ENCODE data around the gene ACO2.

The ACO2 gene

DNA sequence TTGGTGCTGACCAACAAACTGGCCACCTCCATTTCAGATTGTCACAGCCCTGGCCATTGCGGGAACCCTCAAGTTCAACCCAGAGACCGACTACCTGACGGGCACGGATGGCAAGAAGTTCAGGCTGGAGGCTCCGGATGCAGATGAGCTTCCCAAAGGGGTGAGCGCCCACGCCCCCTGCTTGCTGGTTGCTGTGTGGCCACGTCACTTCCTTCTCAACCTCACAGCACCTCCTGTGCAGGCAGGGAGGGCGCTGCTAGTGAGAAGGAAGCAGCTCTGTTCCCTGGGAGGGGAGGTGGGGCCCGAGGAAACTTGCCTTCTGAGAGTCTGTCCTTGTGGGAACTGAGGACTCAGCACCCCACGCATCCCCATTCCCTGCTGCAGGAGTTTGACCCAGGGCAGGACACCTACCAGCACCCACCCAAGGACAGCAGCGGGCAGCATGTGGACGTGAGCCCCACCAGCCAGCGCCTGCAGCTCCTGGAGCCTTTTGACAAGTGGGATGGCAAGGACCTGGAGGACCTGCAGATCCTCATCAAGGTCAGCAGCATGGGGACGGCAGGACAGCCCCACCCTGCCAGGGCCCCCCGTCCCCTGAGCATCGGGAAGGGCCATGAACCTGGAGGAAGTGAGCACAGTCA, 56.0 kb downstream of the ACO2 start:
- no peak for DNase-seq

DNA sequence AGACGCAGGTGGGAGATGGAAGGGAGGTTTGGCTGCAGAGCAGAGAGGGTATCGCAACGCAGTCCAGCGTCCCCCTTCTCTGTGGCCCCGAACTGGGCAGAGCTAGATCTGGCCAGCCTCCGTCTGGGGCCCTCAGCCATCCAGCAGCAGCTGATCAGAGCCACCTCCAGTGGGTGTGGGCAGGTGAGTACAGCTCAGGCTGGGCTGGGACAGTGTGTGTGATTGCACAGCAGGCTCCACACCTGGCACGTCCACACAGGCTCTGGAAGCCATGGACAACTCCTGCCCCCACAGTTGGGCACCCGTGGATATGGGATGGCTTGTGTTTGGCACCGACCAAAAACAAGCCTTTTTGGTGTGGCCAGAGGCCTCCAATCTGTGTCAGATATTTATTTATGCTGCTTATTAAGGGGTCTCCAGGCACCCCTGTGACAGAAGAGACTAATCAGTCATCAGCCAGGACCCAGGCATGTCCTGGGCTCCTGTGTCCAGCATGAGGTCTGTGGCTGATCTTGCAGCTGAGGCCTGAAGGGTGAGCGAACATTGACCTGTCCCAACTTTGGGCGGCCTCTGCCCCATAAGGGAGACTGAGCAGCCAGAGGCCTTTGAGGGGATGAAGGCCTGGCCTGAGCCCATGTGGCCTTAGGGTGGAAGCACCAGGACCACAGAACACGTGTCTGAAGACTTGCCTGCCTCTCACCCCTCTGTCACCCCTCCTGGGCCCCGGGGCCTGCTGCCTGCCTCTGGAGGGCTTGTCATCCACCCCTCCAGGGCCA, 56.7 kb downstream of the ACO2 start:
- no peak for DNase-seq

GRCh38 chr22:41526226-41526829, 57.4 kb downstream of the ACO2 start:
- no peak for DNase-seq

DNA sequence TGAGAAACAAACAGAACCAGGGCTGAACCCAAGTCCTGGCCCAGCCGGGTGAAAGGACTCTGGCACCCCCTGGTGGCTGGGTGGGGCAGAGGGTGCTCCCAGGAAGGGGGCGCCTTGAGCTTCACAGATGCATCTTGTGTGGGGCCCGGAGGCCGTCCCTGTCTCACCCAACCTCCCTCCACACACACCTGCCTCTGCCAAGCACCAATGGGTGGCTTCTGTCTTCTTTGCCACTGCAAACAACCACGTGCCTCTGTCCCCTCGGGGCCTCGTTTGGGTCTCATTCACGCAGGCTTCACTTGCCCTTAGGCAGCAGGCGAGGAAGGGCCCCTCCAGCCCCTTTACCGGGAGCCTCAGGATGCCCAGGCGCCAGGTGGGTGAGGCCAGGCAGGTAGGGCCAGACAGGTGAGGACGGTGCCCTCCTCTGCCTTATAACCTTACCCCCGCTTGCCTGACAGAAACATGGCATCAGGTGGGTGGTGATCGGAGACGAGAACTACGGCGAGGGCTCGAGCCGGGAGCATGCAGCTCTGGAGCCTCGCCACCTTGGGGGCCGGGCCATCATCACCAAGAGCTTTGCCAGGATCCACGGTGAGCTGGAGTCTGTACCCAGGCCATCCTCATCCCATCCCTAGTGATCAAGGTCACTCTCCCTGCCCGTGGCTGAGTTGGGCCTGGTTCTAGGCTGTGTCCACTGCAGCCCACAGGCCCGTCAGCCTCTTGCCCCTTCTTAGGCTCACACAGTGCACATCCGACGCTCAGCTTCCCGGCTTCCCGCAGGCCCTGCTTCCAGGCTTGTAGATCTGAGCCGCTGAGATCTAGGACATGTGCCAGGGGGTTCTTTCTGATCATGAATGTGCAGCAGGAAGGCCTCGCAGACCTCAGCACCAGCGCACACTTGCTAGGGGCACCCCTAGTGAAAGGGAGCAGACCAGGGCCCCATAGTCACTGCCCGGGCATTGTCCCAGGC, 58.2 kb downstream of the ACO2 start:
- peak; percentile 53 for DNase-seq

DNA sequence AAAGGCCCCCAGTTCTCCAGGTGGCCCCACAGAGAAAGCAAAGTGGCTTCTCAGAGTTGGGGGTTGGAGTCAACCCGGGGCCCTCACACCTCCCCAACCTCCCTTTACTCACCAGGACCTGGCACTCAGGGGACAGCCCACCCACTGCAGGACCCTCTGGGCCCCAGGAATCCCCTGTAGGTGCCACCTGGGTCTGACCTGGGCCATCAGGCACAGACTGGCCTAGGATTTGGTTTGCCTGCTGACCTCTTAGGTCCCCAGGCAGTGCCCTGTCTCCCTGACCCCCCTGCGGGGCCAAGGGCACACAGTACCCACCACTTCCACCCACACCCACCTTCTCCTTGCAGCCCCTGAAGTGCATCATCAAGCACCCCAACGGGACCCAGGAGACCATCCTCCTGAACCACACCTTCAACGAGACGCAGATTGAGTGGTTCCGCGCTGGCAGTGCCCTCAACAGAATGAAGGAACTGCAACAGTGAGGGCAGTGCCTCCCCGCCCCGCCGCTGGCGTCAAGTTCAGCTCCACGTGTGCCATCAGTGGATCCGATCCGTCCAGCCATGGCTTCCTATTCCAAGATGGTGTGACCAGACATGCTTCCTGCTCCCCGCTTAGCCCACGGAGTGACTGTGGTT, 59.3 kb downstream of the ACO2 start:
- no peak for DNase-seq

DNA sequence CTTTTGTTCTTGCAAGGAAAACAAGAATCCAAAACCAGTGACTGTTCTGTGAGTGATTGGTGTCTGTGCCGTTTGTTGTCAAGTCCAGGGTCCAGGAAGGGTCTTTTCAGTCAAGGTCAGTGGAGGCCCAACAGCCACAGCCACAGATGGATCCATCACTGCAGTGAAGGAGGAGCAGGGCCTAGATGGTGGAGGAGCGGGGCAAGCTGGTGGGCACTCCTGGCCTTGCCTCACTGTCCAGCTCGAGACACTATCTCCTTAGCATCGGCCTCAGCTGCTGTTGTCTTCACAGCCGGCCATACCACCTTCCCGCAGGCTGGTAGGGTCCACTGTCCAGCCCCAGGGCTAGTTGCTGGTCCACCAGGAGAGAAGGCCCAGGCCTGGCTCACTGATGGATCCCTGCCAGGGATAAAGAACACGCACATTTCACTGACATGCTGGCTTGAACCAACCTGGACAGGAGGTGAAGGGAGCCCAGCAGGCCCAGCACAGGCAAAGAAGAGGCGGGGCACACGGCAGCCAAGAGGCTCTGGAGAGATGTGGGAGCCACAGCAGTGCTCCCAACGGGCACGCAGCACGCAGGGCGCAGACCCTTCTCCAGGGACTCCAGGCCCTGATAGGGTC, 60.1 kb downstream of the ACO2 start:
- no peak for DNase-seq

- DNase-seq, result no peak
These were observed 62.2 kb downstream of the ACO2 start for GRCh38 chr22:41530890-41531714.

DNA sequence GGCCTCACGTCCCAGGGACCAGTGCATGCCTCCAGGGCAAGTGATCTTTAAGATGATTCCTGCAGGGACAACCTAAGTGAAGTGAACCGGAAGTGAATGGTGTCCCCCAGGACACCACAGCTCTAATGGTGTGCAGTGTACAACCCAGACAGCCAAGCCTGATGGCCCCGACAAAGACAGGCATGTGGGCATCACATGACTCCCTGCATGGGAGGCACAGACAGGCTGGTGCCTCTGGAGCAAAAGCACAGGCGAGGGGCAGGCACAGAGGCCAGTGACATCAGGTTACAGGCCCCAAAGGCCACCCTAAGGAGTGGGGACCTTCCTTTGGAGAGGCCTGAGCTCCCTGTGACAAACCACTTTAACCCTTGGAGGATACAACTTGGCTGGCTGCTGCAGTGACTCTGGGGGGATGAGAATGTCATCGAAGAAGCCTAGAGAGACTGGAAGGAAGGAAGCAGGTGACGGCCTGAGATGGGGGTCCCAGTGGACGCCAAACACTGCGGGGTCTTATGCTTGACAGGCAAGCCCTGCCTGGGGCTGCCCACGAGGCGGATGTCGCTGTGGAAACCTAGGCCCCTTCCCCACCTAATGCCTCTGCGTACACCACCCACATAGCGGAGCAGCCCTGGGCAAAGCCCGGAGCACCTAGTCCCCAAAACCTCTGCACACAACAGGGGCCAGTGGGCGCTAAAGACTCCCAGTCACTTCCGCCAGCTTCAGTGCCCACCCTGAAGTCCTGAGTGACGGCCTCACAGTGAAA, 63.0 kb downstream of the ACO2 start:
- no peak for DNase-seq

DNA sequence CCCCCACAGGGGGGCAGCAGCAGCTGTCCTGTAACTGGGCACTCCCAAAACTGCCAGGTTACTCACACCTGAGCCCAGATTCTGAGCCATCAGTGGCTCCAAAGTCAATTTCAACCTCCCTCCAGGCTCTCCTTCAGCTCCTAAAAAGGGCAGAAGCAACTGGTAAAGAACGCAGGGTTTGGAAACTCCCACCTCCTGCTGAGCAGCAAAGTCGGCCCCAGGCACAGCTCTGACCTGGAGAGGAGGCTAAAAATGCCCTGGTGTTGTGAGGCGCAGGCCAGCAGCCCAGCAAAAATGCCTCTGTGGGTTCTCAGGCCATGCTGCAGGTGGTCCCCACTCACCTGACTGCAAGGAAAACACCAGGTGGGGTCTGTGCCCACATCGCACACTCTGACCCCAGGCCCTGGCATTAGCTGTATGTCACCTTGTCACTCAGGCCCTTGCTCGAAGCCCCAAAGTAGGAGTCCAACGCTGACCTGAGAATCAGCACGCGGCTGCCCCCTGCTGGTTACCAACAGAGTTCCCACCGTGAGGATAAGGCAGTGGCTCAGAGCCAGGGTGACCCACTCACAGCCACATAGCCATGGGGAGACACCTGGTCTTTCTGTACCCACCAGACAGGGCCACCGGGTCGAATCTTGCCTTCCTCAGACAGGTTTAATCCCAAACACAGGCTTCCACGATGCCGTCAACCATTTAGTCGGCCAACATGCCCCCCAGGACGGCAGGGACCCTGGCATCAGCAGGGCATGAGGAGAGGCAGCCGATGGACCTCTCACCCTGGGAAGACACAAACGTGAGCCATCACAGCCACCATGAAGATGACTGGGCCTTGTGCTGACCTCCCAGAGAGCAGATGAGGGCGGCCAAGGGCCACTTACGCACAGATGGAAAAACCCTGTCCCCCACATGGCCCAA, 64.2 kb downstream of the ACO2 start:
- peak; percentile 74 for DNase-seq

DNA sequence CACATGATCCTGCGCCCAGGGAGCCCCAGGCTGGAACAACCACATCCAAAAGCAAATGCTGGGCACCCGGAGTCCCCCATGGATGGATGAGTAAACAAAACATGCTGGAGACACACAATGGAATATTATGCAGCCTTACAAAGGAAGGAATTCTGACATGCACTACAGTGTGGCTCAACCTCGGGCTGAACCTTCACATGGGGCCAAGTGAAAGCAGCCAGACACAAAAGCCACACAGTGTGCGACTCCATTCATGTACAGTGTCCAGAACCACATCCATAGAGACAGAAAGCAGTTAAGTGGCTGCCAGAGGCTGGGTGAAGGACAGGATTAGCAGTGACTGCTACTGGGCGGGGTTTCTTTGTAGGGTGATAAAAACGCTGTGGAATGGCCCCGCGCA, 65.3 kb downstream of the ACO2 start:
- no peak for DNase-seq

- no peak for DNase-seq
These were observed 66.3 kb downstream of the ACO2 start for GRCh38 chr22:41535244-41535643.

- no peak for DNase-seq
These were observed 68.3 kb downstream of the ACO2 start for GRCh38 chr22:41537203-41537602.

DNA sequence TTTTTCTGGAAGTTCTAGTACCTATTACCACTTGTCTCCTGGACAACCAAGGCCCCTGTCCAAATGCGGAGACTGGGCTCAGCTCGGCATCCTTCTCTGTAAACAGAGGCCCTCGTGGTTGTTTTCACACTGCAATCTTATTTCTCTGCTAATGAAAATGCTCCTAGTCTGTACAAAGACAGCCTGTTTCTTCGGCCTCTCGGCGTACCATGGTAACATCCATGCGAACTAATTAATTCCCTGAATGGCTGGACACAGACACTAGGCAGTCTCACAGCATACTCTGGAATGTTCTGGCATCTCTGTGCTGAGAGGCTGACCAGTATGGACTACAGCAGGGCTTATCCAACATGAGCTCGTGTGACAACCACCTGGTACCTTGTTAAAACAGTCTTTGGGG, 69.7 kb downstream of the ACO2 start:
- no peak for DNase-seq

DNA sequence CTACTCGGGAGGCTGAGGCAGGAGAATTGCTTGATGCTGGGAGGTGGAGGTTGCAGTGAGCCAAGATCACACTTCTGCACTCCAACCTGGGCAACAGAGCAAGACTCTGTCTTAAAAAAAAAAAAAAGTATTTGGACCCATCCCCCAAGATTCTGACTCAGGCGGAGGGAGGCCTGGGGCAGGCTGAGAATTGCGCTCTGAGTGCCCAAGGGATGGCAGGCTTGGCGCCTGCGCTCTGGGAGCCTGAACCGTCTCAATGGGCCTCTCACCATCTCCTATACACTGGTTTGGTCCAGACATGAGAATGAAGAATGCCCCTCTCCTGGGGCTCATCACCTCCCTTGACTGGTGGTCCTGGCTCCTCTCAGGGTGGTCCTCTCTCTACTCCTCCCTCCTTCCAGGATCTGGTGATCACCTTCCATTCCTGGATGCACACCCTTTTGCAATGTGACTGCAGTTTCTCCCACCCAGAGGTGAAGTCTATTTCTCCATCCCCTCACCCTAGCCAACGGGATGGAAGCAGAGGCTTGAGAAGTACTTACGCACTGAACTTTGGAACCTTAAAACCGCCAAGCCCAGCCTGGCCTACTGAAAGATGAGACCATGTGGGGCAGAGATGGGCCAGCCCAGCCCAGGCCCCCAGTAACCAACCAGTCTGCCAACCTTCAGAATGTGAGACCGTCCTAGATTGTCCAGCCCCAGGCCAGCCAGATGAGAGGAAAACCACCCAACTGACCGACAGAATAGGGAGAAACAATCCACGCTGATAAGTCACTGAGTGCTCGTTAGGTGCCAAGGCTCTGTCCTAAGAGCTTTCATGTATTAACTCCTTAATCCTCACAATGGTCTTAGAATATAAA, 70.5 kb downstream of the ACO2 start:
- DNase-seq, result no peak

GRCh38 chr22:41540006-41540315, 71.0 kb downstream of the ACO2 start:
- DNase-seq, result no peak

DNA sequence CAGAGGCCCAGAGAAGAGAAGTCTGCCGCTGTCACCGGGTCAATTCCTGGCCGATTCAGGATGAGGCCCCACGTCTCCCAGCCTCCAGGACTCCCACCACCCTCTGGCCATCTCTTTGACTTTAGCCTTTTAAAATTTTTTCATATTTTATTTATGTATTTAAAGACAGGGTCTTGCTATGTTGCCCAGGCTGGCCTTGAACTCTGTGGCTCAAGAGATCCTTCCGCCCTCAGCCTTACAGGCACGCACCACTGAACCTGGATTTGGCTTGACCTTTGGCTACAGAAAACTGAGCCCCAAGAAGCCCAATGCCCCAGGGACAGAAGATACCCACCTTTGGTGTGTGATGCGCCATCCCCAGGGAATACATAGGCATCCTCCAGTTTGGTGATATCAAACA, 71.4 kb downstream of the ACO2 start:
- no peak for DNase-seq

DNA sequence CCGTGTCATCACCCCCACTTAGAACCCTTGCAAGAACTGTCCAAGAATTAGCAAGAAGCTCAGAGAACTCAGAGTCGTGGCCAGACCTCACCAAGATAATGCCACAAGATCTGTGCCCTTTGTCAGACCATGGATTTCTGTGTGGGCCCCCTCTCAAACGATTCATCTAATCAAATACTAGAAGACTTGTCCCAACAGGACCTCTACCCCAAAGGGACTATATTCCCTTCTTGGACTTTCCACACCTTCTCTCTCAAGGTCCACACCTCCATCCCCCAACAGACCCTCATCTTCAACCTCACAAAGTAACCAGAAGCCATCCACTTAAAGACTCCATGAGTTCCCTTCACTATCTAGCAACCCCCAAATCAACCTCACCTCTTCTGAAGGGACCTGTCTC, 72.6 kb downstream of the ACO2 start:
- DNase-seq, result no peak

- DNase-seq, result no peak
These were observed 73.3 kb downstream of the ACO2 start for GRCh38 chr22:41542224-41542623.

Measured in RPMI8226 (cell line).